Measurements from ENCODE around the gene PLXNA2.

The PLXNA2 gene

DNA sequence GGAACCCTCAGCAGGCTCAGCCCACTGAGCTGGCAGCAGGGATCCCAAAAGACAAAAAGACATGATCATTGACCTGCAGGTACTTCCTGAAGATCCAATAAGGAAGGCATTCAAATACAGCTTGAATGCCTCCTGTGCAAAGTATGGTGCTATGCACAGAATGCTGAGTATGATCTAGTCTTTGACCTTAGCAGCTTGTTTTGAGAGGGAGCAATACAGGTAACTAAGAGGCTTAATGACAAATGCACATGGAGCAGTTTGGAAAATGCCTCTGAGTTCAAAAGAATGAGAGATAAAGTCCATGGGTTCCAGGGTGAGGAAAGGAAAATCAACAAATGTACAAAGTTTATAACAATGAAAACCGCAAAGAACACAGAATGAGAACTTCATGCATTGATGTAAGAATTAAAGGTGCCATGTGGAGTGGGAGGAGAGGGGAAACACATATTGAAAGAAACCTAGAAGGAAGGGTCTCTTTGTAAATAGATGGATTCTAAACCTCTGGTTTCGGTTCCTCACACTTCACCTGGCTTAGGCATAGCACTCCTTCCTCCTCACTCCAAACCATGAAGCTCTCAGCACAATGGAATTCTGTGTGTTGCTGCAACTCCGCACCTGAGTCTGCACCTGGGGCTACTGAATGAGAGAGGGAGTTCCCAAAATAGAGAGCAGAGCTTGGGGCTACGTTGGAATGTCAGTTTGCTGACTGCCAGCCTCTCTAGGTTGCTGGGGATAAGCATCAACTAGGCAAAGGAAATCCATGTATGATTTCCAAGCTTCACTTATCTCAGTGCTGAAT is 77.6 kb downstream of the PLXNA2 start:
- no peak for DNase-seq (ENCODE audit: low read depth in 2 of 2)

DNA sequence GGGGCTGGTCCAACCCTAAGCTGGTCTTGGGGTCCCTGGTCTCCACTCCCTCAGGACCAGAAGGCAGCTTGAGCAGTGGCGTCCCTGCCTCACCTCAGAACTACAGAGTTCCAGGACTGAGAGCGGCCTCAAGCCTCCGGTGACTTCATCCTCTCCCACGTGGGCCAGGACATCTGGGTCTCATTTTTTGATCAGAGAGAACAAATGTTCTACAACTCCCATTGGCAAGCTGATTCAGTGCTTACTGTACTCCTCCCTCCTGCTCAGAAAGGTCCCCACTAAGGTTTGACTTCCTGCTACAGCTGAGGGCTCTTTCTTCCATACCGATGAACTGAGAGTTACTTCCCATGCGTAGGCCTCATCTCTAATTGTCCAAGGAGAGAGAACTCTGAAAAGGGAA is 78.5 kb downstream of the PLXNA2 start:
- no peak for DNase-seq (ENCODE audit: low read depth in 2 of 2)

DNA sequence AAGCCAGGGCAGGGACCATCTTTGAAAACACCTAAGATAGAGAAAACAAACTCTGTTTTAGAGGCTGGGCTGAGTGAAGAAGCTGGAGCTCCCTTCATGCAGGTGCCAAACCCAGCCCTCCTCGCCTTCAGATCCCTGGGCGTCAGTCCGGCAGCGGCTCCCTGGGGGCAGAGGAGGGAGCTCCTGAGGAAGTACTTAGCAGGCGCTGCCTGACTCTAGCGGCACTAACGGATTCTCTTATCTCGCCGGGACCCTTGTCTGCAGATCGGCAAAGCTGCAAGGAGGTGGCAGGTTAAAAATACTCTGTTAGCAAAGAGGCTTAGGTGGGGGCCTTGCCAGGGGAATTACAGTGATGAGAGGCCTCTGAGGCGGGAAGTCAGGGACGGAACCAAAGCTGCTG is 79.6 kb downstream of the PLXNA2 start:
- no peak for DNase-seq (ENCODE audit: low read depth in 2 of 2)

DNA sequence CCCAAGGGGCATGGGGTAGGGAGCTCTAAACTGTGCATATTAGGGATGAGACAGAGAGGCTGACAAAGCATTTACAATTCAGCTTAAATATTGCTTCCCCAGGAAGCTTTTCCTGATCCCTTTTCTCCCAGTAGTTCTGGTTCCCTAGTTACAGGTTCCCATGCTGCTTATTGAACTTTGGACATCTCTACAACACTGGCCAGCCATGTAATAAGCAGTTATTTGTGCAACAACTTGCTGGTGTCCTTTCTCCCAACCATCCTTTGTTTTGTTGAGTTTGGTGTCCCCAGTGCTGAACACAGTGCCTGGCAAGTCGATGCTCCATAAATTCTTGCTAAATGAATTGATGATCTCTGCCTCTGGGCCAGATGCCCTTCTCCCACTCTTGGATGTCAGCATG is 80.6 kb downstream of the PLXNA2 start:
- no peak for DNase-seq (ENCODE audit: low read depth in 2 of 2)

DNA sequence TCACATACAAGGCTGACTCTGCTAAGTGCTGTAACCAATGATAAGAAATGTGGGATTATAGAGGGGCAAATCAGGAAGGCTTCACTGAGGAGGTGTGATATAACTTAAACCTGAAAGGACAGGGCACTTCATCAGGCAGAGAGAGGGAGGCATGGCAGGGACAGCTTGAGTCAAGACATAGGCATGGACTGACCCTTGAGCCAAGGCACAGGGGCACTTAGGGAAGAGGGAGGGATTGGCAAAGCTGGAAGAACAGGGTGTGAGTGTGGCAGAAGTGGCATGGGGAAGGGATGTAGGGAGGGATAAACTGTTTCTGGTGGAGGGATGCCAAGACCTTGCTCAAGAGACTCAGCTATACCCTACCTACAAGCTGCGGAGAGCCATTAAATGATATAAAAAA is 81.3 kb downstream of the PLXNA2 start:
- DNase-seq (ENCODE audit: low read depth in 2 of 2), result no peak

DNA sequence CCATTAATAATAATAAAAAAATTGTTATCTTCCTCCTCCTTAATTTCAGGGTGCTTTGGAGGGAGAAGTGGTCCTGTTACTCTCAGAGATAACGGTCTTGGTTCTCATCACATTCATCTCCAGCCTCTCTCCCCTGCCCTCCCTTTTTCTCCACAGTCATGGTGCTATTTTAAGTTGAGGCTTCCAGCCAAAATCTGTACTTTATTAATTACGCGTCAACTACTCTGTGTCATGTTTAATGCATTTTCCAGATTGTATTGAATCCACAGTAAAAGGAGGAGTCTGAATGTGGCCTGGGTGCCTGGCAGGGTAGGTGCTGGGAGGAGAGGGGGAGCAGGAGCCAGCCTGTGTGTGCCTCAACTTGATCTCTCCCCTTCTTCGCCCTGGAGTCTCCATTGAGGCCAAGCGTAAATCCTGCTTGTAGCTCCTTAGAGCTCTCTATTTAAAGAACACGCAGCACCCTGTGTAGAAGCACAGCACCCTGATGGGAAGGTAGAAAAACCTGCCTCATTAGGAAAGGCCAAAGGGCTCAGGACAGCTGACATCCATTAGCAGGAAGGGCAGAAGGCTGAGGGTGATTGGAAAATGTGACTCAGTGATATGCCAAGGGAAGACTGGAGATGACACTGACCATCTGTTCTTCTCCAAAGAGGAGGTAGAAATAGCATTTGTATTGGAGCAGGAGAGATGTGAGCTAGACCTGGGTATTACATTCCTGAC is 82.4 kb downstream of the PLXNA2 start:
- no peak for DNase-seq (ENCODE audit: low read depth in 2 of 2)

DNA sequence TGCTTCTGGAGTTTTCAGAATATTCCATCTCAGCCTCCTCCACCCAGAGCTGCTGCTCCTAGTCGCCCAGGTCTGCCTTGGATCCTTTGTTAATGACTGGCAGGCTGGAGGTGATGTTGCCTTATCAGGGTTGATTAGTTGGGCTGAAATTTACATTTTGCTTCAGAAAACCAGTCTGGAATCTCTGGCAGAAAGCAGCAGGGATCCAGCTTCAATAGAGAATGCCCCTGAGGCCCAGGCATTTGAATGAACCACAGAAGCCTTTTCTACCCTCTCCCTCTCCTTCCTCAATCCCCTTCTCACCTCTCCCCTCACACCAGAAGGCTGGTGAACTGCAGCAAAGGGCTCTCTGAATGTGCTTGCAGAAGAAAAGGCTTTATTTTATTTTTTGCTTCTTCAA is 83.2 kb downstream of the PLXNA2 start:
- DNase-seq (ENCODE audit: low read depth in 2 of 2), result no peak

DNA sequence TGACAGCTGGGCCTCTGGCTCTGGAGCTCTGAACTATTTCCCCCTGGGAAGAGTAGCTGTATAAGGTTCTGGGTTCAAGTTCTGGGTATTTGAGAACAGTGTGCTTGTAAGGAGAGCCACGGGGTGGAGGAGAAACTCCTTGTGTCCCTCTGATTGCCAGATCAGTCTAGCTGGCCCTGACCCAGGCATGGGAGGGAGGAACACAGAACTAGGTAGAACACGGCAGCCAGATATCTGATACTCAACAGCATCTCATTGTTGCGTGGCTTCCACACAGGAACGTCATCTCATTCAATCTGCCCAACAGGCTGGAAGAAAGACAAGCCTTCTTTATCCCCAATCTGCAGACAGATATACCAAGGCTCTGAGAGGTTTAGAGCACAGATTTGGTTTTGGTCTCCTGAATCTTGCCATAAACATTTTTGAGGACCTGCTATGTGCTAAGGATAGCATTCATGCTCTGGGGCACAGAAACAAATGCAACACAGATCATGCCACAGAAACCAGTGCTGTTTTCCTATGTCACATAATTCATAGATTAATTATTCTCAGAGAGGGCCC is 83.8 kb downstream of the PLXNA2 start:
- DNase-seq (ENCODE audit: low read depth in 2 of 2), result no peak

DNA sequence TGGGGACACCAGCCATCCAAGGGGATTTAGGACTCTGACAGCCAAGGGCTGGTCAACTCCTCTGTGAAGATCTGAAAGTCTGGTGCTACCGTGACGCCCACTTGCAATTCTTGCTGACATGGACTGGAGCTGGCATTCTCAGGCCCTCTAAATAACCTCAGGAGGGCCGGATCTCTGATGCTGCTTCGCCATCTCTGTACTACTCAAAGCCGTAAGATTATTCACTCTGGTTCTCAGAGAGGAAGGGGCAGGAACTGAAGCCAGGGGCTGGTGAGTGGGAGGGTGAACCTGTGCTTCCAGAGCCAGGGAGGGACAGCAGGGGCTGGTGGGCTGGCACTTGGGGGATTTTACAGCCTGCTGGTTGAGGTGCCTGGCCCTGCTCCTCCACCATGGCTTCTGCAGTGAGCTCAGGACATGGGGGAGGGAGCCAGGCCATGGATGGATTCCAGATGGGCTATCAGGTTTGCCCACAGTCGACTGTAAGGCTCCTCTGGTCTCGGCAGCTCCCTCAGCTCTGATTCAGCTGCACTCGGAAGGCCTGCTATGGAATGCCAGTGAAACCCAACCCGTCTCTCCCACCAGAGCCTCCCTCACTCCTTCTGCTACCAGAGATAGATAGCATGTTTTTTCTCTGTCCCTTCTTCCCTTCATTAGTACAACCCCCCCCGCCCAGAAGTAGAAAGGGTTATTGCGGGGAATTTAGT is 84.5 kb downstream of the PLXNA2 start:
- DNase-seq (ENCODE audit: low read depth in 2 of 2), result no peak

DNA sequence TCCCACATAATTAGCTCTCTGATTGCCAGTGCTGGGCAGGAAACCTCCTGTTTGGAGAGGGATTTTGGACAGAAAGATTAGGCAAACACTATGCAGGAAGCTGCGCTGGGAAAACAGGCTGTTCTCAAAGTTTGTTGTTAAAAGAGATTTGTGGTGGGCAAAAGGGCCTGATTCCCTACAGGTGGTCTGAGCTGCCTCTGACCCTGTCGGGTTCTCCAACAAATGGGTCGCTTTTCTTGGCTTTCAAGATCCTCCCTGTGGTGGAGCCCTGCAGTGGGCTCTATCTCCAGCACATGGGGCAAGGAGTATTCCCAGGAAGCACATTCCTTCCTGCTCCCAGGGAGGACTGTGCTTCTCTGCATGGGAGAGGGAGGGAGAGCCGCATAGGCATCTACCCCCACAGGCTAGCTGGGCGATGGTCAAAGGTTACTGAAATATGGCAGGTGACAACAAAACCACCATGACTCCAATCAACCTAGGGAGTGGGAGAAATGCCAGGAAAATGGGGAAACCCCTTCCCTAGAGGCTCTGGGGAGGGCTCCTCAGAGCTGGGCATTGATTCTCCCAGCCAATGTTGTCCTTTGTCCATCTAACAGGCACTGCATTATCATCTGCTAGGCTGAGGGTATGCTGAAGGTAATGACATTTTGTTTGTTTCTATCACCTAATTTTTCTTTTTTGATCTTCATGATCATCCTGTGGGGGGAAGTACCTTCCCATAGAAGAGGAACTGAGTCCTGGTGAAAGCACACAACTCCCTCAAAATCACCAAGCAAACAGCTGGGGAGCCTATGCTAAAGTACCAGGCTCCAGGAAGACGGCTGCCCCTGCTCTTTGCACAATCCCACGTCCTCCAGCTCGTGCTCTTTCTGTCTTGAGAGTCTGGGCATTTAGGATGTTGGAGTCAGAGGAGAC is 85.3 kb downstream of the PLXNA2 start:
- DNase-seq (ENCODE audit: low read depth in 2 of 2), result no peak

DNA sequence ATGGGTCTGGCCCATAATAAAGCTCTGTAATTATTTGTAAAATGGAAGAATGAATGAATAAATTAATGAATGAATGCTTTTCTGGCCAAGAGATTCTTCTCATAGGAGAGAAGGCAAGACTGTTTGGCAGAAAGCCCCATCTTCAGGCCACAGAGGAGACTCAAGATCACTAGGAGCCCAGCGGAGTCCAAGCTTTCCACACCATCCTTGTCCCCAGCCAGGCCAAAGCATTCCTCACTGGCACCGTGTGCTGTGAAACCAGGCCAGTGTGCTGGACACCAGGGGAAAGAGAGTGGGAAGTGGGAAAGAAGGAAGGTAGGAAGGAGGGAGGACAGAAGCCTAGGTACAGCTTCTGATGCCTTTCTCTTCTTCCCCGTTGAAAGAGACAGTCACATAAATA is 86.4 kb downstream of the PLXNA2 start:
- no peak for DNase-seq (ENCODE audit: low read depth in 2 of 2)

DNA sequence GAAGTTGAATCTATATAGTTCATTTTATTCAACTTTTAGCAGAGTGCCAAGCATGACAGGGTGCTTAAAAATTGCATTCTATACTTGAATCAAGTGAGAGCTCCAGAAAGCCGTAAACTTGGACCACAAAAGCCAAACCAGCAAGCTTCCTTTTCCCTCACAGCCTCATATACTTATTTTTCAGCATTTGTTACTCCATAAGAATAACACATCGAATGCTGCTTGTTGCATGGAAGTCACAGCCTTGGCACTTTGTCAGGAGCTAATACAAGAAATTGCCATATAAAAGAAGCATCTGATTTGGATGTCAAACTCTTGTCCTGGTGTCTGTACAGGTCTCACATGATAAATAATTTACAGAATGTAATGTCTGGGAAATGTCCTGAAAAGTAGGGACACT is 87.4 kb downstream of the PLXNA2 start:
- DNase-seq (ENCODE audit: low read depth in 2 of 2), result no peak

DNA sequence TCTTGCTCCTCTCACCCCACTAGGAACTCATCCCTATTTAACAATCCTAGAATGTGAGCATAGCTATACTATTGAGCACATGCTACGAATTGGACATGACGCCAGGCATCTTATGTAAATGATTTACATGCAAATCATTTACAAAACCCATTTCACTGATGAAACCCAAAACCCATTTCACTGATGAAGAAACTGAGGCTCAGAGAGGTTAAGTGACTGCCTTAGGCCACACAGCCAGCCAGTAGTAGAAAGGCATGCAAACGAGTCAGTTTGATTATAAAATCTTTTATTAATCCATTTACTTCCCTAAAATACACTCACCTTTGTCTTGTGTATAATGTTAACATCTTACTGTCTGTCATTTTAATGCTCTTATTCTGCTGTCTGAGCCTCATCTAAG is 87.9 kb downstream of the PLXNA2 start:
- no peak for DNase-seq (ENCODE audit: low read depth in 2 of 2)

DNA sequence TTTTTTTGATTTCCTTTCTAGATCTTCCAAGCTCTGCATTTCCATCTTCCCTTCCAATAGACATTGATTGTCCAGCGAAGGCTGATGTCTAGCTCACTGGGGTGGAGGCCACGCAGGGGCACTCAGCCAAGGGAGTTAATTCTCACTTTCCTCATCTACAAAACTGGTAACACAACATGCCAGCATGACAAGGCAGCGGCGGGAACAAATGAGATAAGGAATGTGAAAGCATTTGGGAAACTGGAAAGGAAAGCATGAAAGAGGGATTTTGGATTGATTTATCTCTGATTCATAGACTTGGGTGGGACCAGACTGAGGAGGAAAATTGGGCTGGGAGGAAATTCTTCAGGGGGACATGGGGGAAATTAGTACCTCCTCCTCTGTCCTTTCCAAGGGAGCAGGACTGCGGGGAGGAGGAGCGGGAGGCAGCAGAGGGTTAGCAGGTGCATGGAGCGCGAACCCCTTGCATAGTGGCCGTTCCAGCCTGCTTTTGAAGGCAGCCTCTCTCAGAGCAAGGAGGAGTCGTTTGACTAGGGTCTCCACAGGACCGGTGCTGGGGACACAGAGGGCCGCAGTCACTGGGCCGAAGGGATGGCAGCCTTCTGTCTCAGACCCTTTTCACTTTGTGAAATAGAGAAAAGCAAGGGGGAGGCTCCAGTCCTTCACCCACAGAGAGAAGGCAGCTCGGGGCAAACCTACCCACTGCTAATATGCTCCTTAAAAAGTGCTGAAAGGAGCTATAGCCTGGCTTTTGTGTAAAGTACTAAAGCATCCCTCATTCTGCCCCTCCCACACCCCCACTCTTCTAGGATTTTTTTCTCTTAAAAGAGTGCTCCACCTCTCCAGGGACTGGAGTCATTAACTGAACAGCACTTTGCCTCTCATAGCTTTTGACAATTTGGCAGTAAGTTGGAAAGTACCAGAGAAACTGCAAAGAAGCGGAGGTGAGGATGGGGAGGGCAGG is 89.2 kb downstream of the PLXNA2 start:
- DNase-seq (ENCODE audit: low read depth in 2 of 2), result no peak

DNA sequence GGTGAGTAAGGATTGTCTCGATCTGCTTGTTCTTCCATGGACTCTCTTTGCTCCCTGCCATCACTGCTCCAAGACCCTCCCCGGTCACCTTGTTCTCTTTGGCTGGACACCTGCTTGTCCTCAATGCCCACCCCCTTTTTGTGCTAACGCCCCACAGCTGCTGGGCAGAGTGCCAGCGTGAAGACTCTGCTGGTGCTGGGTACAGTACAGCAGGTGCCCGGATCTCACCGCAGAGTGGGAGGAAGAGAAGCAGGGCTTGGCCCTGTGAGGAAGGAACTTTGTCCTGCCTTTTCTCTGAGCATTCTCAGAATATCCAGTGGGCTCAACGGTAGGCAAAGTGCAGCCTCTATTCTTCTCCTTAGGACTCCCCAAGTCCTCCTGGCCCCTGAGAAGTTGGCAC is 90.1 kb downstream of the PLXNA2 start:
- DNase-seq (ENCODE audit: low read depth in 2 of 2), result no peak

DNA sequence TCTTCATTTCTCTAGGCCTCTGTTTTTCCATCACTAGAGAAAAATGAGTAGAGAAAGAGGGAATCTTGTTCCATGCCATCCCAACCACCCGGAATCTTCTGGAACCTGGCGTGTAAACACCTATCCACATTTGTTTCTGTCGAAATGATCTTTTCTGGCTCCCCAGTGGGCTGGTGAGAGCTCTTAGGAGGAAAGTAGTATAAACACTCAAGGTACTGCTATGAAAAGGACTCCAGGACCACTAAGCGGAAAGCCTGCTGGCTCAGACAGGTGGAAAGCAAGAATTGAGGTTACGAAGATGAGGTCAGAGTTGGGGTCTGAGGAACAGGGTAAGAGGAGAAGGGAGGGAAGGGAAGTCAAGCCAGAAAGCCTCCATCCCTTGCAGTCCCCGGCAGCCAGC is 90.8 kb downstream of the PLXNA2 start:
- DNase-seq (ENCODE audit: low read depth in 2 of 2), result no peak

DNA sequence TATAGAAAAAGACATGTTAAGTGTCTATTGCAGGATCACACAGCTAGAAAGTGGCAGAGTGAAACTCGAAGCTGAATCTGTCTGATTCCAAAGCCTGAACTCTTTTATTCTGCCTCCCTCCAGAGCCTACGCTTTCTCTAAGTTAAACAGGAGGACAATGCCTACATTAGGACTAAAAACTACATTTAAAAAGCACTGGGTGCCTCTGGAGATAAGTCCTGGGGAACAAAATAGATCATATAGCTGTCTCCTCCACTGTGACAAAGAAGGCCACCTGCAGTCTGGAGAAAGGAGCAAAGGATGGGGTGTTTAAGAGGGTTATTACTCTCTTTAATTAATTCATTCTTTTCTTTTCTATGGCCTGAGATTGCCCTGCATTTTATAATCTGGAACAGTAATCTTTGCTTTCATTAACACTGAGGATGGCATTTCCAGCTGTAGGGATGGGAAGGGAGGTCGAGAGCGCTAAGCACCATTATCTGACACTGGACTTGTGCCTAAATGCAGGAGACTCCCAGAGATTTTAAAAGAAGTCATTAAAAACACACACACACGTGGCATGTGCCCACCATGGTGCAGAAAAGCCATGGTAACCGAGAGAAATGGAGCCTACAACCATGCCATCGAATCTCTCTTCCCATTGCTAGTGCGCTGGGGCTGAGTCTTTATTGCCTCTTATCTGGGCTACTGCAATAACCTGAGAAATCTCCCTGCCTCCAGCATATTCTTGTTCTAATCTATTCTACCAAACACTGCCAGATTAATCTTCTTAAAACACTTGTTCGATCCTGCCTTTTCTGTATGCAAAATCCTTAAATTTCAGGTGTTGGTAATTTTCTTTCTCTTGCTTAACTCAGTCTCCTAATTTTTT is 92.2 kb downstream of the PLXNA2 start:
- no peak for DNase-seq (ENCODE audit: low read depth in 2 of 2)

DNA sequence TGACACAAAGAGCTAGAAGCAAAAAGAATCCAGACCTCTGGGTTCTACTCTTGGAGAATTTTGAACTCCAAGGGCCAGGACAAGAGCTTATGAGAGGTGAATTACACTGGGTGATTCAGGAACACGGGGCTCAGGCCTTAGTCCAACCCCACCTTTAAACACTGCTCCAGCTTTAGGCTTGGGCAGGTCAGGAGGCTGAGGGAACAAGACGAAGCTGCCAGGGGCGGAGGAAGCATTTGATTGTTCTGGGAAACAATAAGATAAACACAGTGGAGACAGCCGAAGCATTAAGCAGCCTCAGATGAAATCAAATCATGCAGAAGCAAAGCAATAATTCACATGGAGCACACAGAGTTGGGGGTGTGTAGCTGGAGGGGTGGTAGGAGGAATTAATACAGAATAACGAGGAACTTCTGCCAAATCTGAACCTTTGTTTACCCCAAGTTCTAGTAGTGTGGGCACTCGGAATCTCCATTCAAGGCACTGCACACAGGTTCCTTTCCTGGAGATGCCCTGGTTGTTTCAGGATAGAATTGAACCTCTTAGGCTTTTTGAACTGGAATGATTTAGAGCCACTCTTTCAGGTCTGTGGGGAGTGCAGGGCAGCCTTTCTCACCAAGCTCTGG is 93.2 kb downstream of the PLXNA2 start:
- DNase-seq (ENCODE audit: low read depth in 2 of 2), result no peak
